ENCODE measurements around the gene DAB2IP.
"Not testable (repeated sequence)": the region's sequence is repeated elsewhere in the genome, so short reads cannot be mapped to it uniquely, and the experiment has no call there.

Gene DAB2IP

GRCh38 chr9:121731919-121732318 lies 80.5 kb downstream of the DAB2IP start:
- no peak for DNase-seq

DNA sequence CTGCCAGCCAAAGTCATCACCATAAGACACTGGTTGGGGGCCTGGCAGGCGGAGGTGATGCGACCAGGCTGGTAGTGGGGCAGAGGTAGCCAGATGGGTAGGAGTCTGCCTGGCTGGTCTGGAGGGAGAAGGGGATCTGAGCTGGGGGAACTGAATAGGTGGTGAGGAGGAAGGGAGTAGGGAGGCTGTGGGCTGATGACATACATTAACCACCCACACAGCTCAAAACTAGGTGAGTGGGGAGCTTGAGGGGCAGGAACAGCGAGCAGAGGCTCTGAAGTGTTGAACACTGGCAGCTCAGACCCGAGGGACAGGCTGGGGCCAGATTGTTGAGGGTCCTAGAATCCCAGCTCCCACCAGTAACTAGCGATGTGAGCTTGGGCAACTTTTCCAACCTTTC lies 81.0 kb downstream of the DAB2IP start:
- DNase-seq = no peak

DNA sequence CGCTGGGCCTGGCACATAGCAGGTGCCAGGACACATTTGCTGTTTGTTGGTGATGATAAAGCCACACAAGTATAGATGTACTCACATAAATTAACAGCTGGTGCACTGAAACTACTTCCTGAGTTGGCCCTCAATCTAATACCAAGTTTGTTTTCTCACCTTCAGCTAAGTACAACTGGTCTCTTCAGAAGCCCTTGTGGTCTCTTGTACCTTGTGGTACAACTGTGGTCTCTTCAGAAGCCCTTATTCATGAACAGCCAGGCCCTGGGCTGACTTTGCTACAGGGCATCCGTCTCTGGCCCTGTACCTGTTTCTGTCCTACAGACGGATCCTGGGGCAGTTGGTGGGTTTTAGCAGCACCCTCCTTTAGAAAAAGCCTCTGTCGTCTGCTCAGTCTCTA lies 81.5 kb downstream of the DAB2IP start:
- DNase-seq = no peak

DNA sequence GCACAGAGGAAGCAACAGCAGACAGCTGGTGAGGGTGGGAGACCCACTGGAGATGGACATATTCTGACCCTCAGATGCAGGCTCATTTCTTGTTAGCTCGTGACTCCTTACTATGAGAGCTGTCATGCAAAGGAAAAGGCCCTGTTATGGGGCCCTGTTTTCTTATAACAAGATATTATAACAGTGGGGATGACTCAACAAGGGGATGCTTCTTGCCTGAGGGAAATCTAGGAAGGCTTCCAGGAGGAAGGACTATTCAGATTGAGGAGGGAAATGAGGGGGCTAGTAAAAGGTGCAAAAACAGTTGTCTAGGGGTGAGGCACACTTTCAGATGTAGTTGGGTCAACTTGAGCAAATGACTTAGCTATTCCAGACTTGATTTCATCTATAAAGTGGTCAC lies 83.0 kb downstream of the DAB2IP start:
- DNase-seq = no peak

DNA sequence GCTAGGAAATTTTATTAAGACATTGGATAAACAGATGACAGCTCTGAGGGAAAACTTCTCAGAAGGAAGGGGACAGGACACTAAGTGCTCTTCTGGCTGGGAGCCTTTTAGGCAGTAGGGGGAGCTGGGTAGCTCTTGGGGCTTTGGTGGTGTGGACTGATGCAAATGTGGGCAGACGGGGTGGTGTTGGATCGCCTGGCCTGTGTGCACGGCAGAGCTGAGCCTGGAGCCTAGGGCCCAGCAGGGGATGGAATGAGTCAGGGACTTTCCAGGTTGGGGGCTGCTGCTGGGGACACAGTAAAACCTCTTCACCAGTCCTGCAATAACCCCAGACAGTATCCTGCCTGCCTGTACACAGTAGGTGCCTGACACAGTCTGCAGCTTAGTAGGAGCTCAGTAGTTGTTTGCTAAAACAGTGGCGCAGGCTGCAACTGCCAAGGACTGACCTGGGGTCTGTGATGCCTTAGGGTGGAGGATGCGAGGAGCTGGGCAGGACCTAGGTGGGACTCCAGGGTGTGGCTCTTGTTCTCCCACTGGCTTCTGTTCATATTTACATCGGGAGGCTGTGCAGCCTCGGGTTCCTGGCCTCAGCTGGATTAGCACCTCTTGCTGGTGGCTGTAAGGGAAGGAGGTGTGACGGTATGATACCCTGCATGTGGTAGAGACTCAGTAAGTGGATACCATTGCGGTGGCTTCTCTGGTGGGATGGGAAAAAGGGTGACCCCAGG lies 83.8 kb downstream of the DAB2IP start:
- DNase-seq = no peak

- no peak for DNase-seq
These were observed 84.6 kb downstream of the DAB2IP start for GRCh38 chr9:121735793-121736770.

GRCh38 chr9:121736934-121737462 lies 85.6 kb downstream of the DAB2IP start:
- DNase-seq = no peak

DNA sequence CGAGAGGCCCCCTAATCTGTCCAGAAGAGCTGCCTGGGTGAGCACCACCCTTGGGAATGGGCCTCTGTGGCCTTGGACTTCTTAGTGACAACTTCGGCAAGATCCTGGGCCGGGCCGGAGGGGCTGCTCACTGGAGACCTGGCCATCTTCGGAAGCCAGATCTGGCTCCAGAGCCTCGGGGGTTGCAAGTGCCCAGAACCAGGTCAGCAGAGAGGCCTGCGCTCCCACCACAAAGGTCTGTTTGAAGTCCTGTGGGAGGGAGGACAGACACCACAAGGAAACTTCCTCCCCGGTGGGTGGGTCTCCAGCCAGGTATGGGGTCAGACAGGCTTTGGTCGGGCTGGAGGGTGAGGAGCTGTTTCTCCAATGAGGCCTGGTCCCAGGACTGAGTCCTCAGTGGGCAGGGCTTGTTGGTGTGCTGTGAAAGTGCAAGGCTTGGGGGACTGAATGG lies 86.1 kb downstream of the DAB2IP start:
- no peak for DNase-seq

DNA sequence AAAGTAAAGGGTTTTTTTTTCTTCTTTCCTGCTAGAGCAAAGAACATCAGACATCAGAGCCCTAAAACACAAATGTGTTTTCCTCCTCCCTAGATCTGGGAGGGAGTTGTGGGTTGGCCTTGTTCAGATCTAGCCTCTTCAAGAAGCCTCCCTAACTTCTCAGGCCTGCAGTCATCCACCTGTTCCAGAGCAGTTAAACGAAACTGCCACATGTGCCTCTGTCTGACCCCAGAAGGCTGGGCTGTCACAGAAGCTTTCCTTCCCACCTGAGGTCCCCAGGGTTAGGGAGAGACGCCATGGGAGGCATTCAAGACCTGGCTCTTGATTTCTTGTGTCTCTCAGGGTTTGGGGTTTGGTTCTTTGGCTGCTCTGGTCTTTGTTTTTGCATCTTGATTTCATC lies 87.0 kb downstream of the DAB2IP start:
- no peak for DNase-seq

DNA sequence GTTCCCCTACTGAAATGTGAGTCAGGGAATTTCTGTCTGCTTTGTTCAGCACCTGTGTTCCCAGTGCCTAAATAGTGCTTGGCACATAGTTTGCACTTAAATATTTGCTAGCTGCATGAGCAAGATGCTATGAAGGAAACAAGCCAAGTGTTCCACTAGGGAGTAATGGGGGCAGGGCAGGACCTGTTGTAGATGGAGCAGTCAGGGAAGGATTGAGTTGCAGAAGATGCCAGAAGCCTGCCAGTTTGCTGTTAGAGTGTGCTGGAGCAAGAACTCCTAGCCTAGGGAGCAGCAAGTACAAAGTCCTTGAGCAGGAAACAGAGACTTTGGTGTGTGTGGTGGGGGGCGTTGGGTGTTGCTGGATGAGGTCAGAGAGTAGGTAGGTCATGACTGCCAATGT lies 87.5 kb downstream of the DAB2IP start:
- DNase-seq = no peak

DNA sequence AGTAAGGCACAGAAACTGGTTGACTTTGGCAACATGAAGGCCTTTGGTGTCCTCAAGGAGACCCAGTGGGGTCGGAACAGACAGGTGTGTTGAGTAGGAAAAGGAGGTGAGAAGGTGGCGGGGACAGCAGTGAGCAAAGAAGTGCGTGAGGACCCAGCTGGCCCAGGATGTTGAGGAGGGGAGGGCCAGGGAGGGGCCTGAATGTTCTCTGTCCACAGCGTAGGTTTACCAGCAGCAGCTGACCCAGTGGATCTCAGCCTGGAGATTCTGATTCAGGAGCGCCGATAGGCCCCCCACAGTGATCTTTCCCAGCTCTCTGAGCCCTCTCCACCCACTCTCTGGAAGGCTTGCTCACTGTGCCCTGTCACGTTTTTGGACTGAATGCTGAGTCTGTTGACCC lies 88.5 kb downstream of the DAB2IP start:
- DNase-seq = no peak

DNA sequence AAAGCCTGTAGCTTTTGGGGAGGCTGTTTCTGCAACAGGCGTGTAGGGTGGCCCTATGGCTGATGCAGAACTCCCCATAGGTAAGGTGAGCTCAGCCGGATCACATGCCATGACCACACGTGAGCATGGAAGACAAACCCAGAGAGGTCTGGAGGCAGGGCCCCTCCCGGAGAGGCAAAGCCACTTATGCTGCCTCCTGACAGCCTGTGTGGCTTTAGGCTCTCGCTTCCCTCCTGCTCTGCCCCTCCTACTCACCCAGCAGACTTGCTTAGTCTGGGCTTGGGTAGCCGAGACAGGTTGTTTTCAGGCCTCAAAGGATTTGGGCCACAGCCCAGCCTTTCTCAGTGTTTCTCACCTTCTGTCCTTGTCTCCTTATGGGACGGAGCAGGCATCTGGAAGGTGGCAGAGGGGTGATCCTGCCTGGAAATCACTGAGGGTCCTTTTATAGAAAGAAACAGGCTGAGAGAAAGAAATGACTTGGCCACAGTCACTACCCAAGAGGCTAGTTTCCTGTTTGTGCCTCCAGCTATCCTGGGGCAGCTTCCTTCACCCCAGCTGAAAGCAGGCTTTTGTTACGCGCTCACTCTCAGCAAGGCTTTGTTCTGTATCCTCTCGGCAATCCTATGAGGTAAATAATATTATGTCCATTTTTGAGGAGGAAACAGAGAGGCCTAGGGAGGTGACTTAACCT lies 89.9 kb downstream of the DAB2IP start:
- DNase-seq = no peak

DNA sequence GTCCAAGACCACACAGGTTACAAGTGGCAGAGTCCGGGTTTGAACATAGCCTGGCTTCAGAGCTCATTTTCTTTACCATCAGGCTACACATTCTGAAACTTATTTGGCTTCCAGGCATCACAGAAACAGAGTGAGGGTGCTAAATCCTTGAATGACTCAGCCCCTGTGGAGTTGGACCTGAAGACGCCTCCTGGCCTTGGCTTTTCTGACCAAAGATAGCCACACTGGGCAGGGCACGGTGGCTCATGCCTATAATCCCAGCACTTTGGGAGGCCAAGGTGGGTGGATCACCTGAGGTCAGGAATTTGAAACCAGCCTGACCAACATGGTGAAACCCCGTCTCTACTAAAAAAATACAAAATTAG lies 90.5 kb downstream of the DAB2IP start:
- DNase-seq = not testable (repeated sequence)

- DNase-seq = no peak
These were observed 91.5 kb downstream of the DAB2IP start for GRCh38 chr9:121742923-121743322.

- no peak for DNase-seq
These were observed 92.1 kb downstream of the DAB2IP start for GRCh38 chr9:121743441-121744001.

GRCh38 chr9:121744002-121744686 lies 92.7 kb downstream of the DAB2IP start:
- DNase-seq = no peak

DNA sequence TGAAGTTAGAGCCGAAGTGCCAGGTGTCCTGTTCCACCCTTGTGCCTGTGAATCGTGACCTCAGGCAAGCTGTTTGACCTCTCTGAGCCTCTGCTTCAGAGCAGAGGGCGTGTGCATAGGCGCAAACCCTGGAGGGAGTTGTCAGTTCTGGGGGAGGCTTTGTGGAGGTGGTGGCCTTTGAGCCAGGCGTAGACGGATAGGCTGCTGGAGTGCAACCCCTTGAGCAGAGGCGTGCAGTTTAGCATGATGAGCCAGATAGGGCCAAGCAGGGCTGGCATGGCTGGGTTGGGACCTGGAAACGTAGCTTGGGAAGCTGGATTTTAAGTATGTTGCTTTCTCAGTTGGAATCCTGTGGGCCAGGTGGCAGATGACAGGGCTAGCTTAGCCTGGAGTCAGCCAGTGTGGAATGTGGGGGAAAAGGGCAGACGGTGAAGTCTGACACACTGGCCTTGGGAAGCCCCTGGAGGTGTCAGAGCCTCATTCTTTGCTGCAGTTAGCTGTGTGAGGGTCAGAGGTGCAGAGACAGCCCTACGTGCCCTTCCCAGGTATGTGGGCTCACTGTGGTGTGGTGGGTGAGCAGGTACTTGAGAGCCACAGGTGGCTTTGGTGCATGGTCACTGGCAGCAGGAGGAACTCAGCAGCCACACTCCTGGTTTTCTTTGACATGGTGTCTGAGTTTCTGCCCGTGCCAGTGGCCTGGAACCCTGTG lies 93.4 kb downstream of the DAB2IP start:
- no peak for DNase-seq

- DNase-seq = no peak
These were observed 93.9 kb downstream of the DAB2IP start for GRCh38 chr9:121745396-121745695.

GRCh38 chr9:121746411-121746810 lies 95.0 kb downstream of the DAB2IP start:
- no peak for DNase-seq

DNA sequence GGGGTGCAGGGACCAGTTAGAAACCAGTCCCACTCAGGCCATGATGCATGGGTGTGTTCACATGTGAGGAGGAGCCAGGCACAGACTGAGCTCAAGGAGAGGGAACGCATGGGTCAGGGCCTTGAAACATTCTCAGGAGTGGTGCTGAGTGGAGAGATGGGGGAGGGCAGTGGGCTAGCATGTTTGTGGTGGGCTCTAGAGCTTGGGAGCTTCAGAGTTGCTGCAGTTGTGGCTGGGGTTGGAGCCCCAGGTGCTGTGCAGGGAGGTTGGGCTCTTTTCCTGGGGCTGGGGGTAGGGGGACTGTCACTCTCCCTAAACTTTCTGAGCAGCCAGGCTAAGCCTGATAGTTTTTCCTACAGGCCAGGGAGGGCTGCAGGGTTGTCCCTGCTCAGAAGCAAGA lies 95.4 kb downstream of the DAB2IP start:
- DNase-seq = no peak

GRCh38 chr9:121748074-121748473 lies 96.6 kb downstream of the DAB2IP start:
- DNase-seq = no peak
